Measurements from ENCODE around the gene PGM2.

GRCh38 chr4:37910091-37910486 lies 83.6 kb downstream of the PGM2 start:
- TF ChIP-seq, protein P1, sequence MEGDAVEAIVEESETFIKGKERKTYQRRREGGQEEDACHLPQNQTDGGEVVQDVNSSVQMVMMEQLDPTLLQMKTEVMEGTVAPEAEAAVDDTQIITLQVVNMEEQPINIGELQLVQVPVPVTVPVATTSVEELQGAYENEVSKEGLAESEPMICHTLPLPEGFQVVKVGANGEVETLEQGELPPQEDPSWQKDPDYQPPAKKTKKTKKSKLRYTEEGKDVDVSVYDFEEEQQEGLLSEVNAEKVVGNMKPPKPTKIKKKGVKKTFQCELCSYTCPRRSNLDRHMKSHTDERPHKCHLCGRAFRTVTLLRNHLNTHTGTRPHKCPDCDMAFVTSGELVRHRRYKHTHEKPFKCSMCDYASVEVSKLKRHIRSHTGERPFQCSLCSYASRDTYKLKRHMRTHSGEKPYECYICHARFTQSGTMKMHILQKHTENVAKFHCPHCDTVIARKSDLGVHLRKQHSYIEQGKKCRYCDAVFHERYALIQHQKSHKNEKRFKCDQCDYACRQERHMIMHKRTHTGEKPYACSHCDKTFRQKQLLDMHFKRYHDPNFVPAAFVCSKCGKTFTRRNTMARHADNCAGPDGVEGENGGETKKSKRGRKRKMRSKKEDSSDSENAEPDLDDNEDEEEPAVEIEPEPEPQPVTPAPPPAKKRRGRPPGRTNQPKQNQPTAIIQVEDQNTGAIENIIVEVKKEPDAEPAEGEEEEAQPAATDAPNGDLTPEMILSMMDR (conservative IDR thresholded peaks at IDR 0.05; ENCODE audit: low read depth, low read length) = no peak
- TF ChIP-seq EZH2 (IDR thresholded peaks at IDR 0.05; ENCODE audit: borderline replicate concordance, low read depth, low read length, poor library complexity, severe bottlenecking) = no peak

Data from A673 (cell line).